GM23338 (cell line): ENCODE results near the gene ADGRV1. TPM values are rescaled to one million over a fixed set of nuclear protein-coding genes. Genes with fewer than 3 reads are reported as not detected.

Experiments used
- ATAC-seq: fragments of 200-7000 bp; cut with Tn5 transposase; 3 replicates; pipeline ENCODE4 v1.9.1; 2020
- DNase-seq: peaks from one replicate; pipeline ENCODE4 v3.0.0-alpha.2; 2015; ENCODE audit warnings: low spot score
- H2AFZ ChIP-seq: fragments of 200-600 bp; sonication (generic); 2 replicates; pipeline ENCODE4 v1.8.0; 2016; ENCODE audit warnings: antibody characterized with exemption, mild to moderate bottlenecking, moderate library complexity
- H3F3A ChIP-seq: fragments of 200-600 bp; sonication (generic); replicated peaks from 2 replicates; pipeline ENCODE4 v1.8.0; 2017; ENCODE audit warnings: antibody characterized with exemption, mixed run types, low read depth
- H3K27ac ChIP-seq: fragments of 200-600 bp; sonication (generic); 2 replicates; pipeline ENCODE4 v1.6.1; 2016; ENCODE audit warnings: low read depth
- H3K27me3 ChIP-seq: fragments of 200-600 bp; sonication (generic); 2 replicates; pipeline ENCODE4 v1.8.0; 2016; ENCODE audit warnings: mild to moderate bottlenecking, mixed run types, moderate library complexity; ENCODE audit not compliant: insufficient read depth
- H3K36me3 ChIP-seq: fragments of 200-600 bp; sonication (generic); 2 replicates; pipeline ENCODE4 v1.8.0; 2016; ENCODE audit warnings: mild to moderate bottlenecking; ENCODE audit not compliant: insufficient read depth
- H3K4me1 ChIP-seq: fragments of 200-600 bp; sonication (generic); 2 replicates; pipeline ENCODE4 v1.8.0; 2016; ENCODE audit warnings: mild to moderate bottlenecking, moderate library complexity; ENCODE audit not compliant: insufficient read depth
- H3K4me2 ChIP-seq: fragments of 200-600 bp; sonication (generic); 2 replicates; pipeline ENCODE4 v1.7.1; 2017; ENCODE audit warnings: mixed run types
- H3K4me3 ChIP-seq: fragments of 200-600 bp; sonication (generic); 2 replicates; pipeline ENCODE4 v1.6.1; 2016; ENCODE audit warnings: mixed run types
- H3K79me2 ChIP-seq: fragments of 200-600 bp; sonication (generic); replicated peaks from 2 replicates; pipeline ENCODE4 v1.8.0; 2017; ENCODE audit warnings: mild to moderate bottlenecking; ENCODE audit not compliant: insufficient read depth
- H3K9me2 ChIP-seq: fragments of 200-600 bp; sonication (generic); 2 replicates; pipeline ENCODE4 v1.8.0; 2017; ENCODE audit not compliant: insufficient read depth
- H4K20me1 ChIP-seq: fragments of 200-600 bp; sonication (generic); replicated peaks from 2 replicates; pipeline ENCODE4 v1.8.0; 2017; ENCODE audit warnings: mild to moderate bottlenecking; ENCODE audit not compliant: insufficient read depth
- H3K27ac Mint-ChIP-seq: 2 replicates; pipeline ENCODE4 v1.8.0; 2020; ENCODE audit warnings: inconsistent platforms, mild to moderate bottlenecking, moderate library complexity, mixed read lengths
- H3K27me3 Mint-ChIP-seq: 3 replicates; pipeline ENCODE4 v1.8.0; 2022; ENCODE audit warnings: low read depth, mild to moderate bottlenecking, moderate library complexity, mixed read lengths, inconsistent platforms; ENCODE audit not compliant: insufficient read depth, poor library complexity
- H3K36me3 Mint-ChIP-seq: 3 replicates; pipeline ENCODE4 v1.8.0; 2021; ENCODE audit warnings: low read depth, mild to moderate bottlenecking, inconsistent platforms, moderate library complexity, mixed read lengths
- H3K4me1 Mint-ChIP-seq: 3 replicates; pipeline ENCODE4 v1.8.0; 2020; ENCODE audit warnings: mild to moderate bottlenecking, inconsistent platforms, mixed read lengths
- H3K4me3 Mint-ChIP-seq: 3 replicates; pipeline ENCODE4 v1.8.0; 2021; ENCODE audit warnings: moderate library complexity, mild to moderate bottlenecking, inconsistent platforms, mixed read lengths
- H3K9me3 Mint-ChIP-seq: 3 replicates; pipeline ENCODE4 v1.8.0; 2020; ENCODE audit warnings: moderate library complexity, mild to moderate bottlenecking, inconsistent platforms, mixed read lengths
- CREB1 ChIP-seq: fragments of 250-450 bp; sonication (Bioruptor Pico); IDR thresholded peaks from 2 replicates; pipeline ENCODE4 v1.5.0; 2020; ENCODE audit warnings: low read depth, mild to moderate bottlenecking, moderate library complexity
- EZH2 ChIP-seq: fragments of 200-600 bp; sonication (generic); IDR thresholded peaks from one replicate; pipeline ENCODE4 v1.8.0; 2017; ENCODE audit warnings: antibody characterized with exemption, mild to moderate bottlenecking, low read depth; ENCODE audit not compliant: unreplicated experiment
- EZH2phosphoT487 ChIP-seq: fragments of 200-600 bp; sonication (generic); IDR thresholded peaks from one replicate; pipeline ENCODE4 v1.8.1; 2018; ENCODE audit warnings: antibody characterized with exemption; ENCODE audit not compliant: unreplicated experiment
- NANOG ChIP-seq: IDR thresholded peaks from 2 replicates; pipeline ENCODE4 v1.6.1; 2016; ENCODE audit warnings: antibody characterized with exemption, borderline replicate concordance
- ZNF331 ChIP-seq: fragments of 250-450 bp; sonication (Bioruptor Pico); IDR thresholded peaks from 2 replicates; pipeline ENCODE4 v1.5.0; 2020; ENCODE audit warnings: low read depth, mild to moderate bottlenecking, moderate library complexity
- polyA plus RNA-seq: library from polyadenylated mRNA; unstranded; fragments of >200 nt; fragmentation: Nextera tagmentation; extraction: Ambion mirVana; gene quantifications from 2 replicates; pipeline ENCODE4 v1.2.1, GENCODE V29; 2016
- total RNA-seq: library from RNA; depleted of rRNA; stranded (reverse); fragments of >200 nt; shearing (Covaris generic); gene quantifications from 2 replicates; pipeline ENCODE4 v1.2.3, GENCODE V29; 2014
- TF ChIP-seq, protein P1 (sequence below): IDR thresholded peaks from 2 replicates; pipeline ENCODE4 v1.6.1; 2016; ENCODE audit warnings: antibody characterized with exemption
- TF ChIP-seq, protein P2 (sequence below): fragments of 250-450 bp; sonication (Bioruptor Pico); IDR thresholded peaks from 2 replicates; pipeline ENCODE4 v1.5.0; 2020; ENCODE audit warnings: mild to moderate bottlenecking, moderate library complexity
- TF ChIP-seq, protein P3 (sequence below): IDR thresholded peaks from one replicate; pipeline ENCODE4 v1.6.1; 2018; ENCODE audit warnings: antibody characterized with exemption; ENCODE audit not compliant: unreplicated experiment

Gene ADGRV1
- total and polyA plus RNA-seq, 2 experiments from 2014 or later, result 46.1 to 149 TPM

DNA sequence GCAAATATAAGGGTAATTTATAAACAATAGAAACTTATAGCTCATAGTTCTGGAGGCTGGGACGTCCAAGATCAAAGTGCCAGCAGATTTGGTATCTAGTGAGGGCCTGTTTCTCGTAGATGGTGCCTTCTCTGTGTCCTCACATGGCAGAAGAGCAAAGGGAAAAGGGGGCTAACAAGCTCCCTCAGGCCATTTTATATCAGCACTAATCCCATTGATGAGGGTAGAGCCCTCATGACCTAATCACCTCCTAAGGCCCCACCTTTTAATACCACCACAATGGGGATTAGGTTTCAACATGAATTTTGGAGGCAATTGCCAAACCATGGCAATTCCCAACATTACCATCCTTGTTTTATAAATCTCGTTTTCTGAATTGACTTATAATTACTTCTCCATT lies 564.7 kb downstream of the ADGRV1 start:
- Histone ChIP-seq H4K20me1 (0 out of 2 replicates have a peak, but pooled peaks cover 5% of the 10 kb centered on the region), H3K27ac (no peak overlapping the region), H3K79me2 (no peaks in the 10 kb centered on the region), H3K4me3 (no peak overlapping the region), H3K27me3 (no peaks in the 10 kb centered on the region), H3K4me2 (no peak overlapping the region), H3K36me3 (no peaks in the 10 kb centered on the region), H3F3A (no peaks in the 10 kb centered on the region), H3K4me1 (no peaks in the 10 kb centered on the region), H2AFZ (no peak overlapping the region), H3K9me2 (no peaks in the 10 kb centered on the region)
- TF ChIP-seq, protein P1, sequence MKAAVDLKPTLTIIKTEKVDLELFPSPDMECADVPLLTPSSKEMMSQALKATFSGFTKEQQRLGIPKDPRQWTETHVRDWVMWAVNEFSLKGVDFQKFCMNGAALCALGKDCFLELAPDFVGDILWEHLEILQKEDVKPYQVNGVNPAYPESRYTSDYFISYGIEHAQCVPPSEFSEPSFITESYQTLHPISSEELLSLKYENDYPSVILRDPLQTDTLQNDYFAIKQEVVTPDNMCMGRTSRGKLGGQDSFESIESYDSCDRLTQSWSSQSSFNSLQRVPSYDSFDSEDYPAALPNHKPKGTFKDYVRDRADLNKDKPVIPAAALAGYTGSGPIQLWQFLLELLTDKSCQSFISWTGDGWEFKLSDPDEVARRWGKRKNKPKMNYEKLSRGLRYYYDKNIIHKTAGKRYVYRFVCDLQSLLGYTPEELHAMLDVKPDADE, result no peak
- no peak for TF ChIP-seq NANOG
- Mint-ChIP-seq H3K36me3 (no peaks in the 10 kb centered on the region), H3K9me3 (no peaks in the 10 kb centered on the region), H3K4me3 (no peak overlapping the region), H3K4me1 (peaks cover 4% of the 10 kb centered on the region; the same call in 2 of the 3 replicates), H3K27me3 (no peaks in the 10 kb centered on the region), H3K27ac (no peak overlapping the region; the same call in 1 of the 2 replicates)
- ATAC-seq (no peak), DNase-seq (no peak)

DNA sequence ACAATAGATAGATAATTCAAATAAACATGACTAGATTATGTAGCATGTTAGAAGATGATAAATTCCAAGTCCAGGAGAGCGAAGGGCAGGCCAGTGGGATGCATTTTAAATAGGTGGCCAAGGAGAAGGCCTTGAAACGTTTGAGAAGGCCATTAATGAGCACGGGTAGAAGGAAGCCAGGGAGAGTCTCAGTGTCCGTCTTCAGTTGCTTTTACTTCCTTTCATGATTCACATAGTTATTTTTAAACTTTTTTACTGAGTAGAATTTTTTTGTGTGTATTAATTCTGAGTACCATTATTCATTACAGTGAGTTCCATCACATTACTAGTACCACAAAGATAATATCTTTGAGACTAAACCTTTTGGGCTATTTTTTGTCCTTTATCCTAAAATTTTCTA lies 565.3 kb downstream of the ADGRV1 start:
- Histone ChIP-seq H3K4me1 (no peaks in the 10 kb centered on the region), H3K4me3 (no peak overlapping the region), H3K36me3 (no peaks in the 10 kb centered on the region), H2AFZ (no peak overlapping the region), H3F3A (no peaks in the 10 kb centered on the region), H3K27ac (no peak overlapping the region), H3K4me2 (no peak overlapping the region), H3K79me2 (no peaks in the 10 kb centered on the region), H4K20me1 (0 out of 2 replicates have a peak, but pooled peaks cover 5% of the 10 kb centered on the region), H3K9me2 (no peaks in the 10 kb centered on the region), H3K27me3 (no peaks in the 10 kb centered on the region)
- TF ChIP-seq EZH2phosphoT487, result no peak
- TF ChIP-seq, protein P2, sequence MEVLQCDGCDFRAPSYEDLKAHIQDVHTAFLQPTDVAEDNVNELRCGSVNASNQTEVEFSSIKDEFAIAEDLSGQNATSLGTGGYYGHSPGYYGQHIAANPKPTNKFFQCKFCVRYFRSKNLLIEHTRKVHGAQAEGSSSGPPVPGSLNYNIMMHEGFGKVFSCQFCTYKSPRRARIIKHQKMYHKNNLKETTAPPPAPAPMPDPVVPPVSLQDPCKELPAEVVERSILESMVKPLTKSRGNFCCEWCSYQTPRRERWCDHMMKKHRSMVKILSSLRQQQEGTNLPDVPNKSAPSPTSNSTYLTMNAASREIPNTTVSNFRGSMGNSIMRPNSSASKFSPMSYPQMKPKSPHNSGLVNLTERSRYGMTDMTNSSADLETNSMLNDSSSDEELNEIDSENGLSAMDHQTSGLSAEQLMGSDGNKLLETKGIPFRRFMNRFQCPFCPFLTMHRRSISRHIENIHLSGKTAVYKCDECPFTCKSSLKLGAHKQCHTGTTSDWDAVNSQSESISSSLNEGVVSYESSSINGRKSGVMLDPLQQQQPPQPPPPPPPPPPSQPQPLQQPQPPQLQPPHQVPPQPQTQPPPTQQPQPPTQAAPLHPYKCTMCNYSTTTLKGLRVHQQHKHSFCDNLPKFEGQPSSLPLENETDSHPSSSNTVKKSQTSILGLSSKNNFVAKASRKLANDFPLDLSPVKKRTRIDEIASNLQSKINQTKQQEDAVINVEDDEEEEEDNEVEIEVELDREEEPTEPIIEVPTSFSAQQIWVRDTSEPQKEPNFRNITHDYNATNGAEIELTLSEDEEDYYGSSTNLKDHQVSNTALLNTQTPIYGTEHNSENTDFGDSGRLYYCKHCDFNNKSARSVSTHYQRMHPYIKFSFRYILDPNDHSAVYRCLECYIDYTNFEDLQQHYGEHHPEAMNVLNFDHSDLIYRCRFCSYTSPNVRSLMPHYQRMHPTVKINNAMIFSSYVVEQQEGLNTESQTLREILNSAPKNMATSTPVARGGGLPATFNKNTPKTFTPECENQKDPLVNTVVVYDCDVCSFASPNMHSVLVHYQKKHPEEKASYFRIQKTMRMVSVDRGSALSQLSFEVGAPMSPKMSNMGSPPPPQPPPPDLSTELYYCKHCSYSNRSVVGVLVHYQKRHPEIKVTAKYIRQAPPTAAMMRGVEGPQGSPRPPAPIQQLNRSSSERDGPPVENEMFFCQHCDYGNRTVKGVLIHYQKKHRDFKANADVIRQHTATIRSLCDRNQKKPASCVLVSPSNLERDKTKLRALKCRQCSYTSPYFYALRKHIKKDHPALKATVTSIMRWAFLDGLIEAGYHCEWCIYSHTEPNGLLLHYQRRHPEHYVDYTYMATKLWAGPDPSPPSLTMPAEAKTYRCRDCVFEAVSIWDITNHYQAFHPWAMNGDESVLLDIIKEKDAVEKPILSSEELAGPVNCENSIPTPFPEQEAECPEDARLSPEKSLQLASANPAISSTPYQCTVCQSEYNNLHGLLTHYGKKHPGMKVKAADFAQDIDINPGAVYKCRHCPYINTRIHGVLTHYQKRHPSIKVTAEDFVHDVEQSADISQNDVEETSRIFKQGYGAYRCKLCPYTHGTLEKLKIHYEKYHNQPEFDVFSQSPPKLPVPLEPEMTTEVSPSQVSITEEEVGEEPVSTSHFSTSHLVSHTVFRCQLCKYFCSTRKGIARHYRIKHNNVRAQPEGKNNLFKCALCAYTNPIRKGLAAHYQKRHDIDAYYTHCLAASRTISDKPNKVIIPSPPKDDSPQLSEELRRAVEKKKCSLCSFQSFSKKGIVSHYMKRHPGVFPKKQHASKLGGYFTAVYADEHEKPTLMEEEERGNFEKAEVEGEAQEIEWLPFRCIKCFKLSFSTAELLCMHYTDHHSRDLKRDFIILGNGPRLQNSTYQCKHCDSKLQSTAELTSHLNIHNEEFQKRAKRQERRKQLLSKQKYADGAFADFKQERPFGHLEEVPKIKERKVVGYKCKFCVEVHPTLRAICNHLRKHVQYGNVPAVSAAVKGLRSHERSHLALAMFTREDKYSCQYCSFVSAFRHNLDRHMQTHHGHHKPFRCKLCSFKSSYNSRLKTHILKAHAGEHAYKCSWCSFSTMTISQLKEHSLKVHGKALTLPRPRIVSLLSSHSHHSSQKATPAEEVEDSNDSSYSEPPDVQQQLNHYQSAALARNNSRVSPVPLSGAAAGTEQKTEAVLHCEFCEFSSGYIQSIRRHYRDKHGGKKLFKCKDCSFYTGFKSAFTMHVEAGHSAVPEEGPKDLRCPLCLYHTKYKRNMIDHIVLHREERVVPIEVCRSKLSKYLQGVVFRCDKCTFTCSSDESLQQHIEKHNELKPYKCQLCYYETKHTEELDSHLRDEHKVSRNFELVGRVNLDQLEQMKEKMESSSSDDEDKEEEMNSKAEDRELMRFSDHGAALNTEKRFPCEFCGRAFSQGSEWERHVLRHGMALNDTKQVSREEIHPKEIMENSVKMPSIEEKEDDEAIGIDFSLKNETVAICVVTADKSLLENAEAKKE, result no peak
- no peak for TF ChIP-seq ZNF331 (CRISPR knock-in tag)
- no peak for TF ChIP-seq EZH2
- TF ChIP-seq, protein P1, result no peak
- TF ChIP-seq, protein P3, sequence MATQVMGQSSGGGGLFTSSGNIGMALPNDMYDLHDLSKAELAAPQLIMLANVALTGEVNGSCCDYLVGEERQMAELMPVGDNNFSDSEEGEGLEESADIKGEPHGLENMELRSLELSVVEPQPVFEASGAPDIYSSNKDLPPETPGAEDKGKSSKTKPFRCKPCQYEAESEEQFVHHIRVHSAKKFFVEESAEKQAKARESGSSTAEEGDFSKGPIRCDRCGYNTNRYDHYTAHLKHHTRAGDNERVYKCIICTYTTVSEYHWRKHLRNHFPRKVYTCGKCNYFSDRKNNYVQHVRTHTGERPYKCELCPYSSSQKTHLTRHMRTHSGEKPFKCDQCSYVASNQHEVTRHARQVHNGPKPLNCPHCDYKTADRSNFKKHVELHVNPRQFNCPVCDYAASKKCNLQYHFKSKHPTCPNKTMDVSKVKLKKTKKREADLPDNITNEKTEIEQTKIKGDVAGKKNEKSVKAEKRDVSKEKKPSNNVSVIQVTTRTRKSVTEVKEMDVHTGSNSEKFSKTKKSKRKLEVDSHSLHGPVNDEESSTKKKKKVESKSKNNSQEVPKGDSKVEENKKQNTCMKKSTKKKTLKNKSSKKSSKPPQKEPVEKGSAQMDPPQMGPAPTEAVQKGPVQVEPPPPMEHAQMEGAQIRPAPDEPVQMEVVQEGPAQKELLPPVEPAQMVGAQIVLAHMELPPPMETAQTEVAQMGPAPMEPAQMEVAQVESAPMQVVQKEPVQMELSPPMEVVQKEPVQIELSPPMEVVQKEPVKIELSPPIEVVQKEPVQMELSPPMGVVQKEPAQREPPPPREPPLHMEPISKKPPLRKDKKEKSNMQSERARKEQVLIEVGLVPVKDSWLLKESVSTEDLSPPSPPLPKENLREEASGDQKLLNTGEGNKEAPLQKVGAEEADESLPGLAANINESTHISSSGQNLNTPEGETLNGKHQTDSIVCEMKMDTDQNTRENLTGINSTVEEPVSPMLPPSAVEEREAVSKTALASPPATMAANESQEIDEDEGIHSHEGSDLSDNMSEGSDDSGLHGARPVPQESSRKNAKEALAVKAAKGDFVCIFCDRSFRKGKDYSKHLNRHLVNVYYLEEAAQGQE, result no peak
- no peak for TF ChIP-seq CREB1 (CRISPR knock-in tag)
- ATAC-seq, result no peak
- Mint-ChIP-seq H3K27ac (no peak overlapping the region), H3K36me3 (no peaks in the 10 kb centered on the region), H3K9me3 (no peaks in the 10 kb centered on the region), H3K4me3 (no peak overlapping the region), H3K27me3 (no peaks in the 10 kb centered on the region), H3K4me1 (peaks cover 4% of the 10 kb centered on the region; the same call in 2 of the 3 replicates)
- no peak for DNase-seq
